T-helper 1 cell treated with Interleukin-12 subunit alpha and Interleukin-12 subunit beta and Interleukin-4 antibody, amounts not matched to agents 30 ng/mL and 1 ng/mL, for 36 hours (primary cell): Measurements from ENCODE around the gene SLC25A21. TPM values are rescaled to one million over a fixed set of nuclear protein-coding genes. Genes with fewer than 3 reads are reported as not detected.
"Not testable (repeated sequence)": the region's sequence is repeated elsewhere in the genome, so short reads cannot be mapped to it uniquely, and the experiment has no call there.

Experiments
- intact Hi-C: fragments of 100-400 bp; cut with micrococcal nuclease; formaldehyde crosslinking; loops from one replicate; pipeline ENCODE4 v1.15.1; 2024
- total RNA-seq: library from RNA; stranded (reverse); gene quantifications from 2 replicates; pipeline ENCODE4 v1.2.3, GENCODE V29; 2022

SLC25A21 gene
- total RNA-seq, 1 donor from 2014 or later, result not detected

GRCh38 chr14:36879558-36879957 is 292.8 kb downstream of the SLC25A21 start:
- intact Hi-C loops, result no loop called here

- intact Hi-C loops, result no loop called here
Measured at GRCh38 chr14:36874396-36875138, 297.8 kb downstream of the SLC25A21 start.

GRCh38 chr14:36870776-36871175 is 301.6 kb downstream of the SLC25A21 start:
- intact Hi-C loops, result no loop called here

- intact Hi-C loops, result no loop called here
Measured at GRCh38 chr14:36869125-36869524, 303.3 kb downstream of the SLC25A21 start.

- intact Hi-C loops, result no loop called here
Measured at GRCh38 chr14:36866867-36867266, 305.5 kb downstream of the SLC25A21 start.

GRCh38 chr14:36863271-36863670 is 309.1 kb downstream of the SLC25A21 start:
- intact Hi-C loops, result no loop called here

GRCh38 chr14:36862237-36862636 is 310.2 kb downstream of the SLC25A21 start:
- intact Hi-C loops, result not testable (repeated sequence)

GRCh38 chr14:36860831-36861230 is 311.6 kb downstream of the SLC25A21 start:
- intact Hi-C loops, result no loop called here

GRCh38 chr14:36859119-36859518 is 313.3 kb downstream of the SLC25A21 start:
- intact Hi-C loops, result no loop called here

GRCh38 chr14:36857842-36858445 is 314.5 kb downstream of the SLC25A21 start:
- intact Hi-C loops, result no loop called here

GRCh38 chr14:36857136-36857535 is 315.3 kb downstream of the SLC25A21 start:
- intact Hi-C loops, result no loop called here

- intact Hi-C loops, result no loop called here
Measured at GRCh38 chr14:36856095-36856878, 316.1 kb downstream of the SLC25A21 start.

- intact Hi-C loops, result no loop called here
Measured at GRCh38 chr14:36855396-36855795, 317.0 kb downstream of the SLC25A21 start.

GRCh38 chr14:36852981-36853691 is 319.3 kb downstream of the SLC25A21 start:
- intact Hi-C loops, result no loop called here

GRCh38 chr14:36848213-36848612 is 324.2 kb downstream of the SLC25A21 start:
- intact Hi-C loops, result no loop called here

GRCh38 chr14:36847366-36847765 is 325.0 kb downstream of the SLC25A21 start:
- intact Hi-C loops, result no loop called here

GRCh38 chr14:36845356-36846012 is 326.9 kb downstream of the SLC25A21 start:
- intact Hi-C loops, result no loop called here

- intact Hi-C loops, result no loop called here
Measured at GRCh38 chr14:36844443-36845195, 327.8 kb downstream of the SLC25A21 start.

- intact Hi-C loops, result no loop called here
Measured at GRCh38 chr14:36843410-36843809, 329.0 kb downstream of the SLC25A21 start.

GRCh38 chr14:36835128-36835527 is 337.3 kb downstream of the SLC25A21 start:
- intact Hi-C loops, result no loop called here
